Stimulated activated CD4-positive, alpha-beta T cell treated with anti-CD3 and anti-CD28 coated beads, Interleukin-12 subunit alpha, Interleukin-12 subunit beta, amount 100 ng/mL, for 48 hours (primary cell): Measurements from ENCODE around the gene GTF3C5.

Experiments used
- DNase-seq, 3 donors: peaks; one replicate each; pipeline ENCODE4 v3.0.0-alpha.2; 2020; ENCODE audit warnings: low read depth in 2 of 3, low spot score in 1 of 3

Gene GTF3C5

DNA sequence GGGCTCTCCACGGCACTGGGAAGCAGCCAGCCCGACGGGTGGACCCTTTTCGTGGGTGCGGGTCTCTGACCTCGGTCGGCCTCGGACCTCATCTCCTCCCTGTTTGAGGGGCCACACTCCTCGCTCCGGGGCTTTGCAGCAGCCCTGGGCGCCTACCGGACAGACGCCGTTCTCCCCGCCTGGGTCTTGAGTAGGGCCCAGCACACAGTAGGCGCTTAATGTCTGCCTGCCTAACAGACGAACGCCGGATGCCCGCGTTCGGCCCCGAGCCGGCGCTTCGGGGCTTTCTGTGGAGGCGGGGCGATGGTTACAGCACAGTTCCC, 842 bp upstream of the GTF3C5 start:
- no peak for DNase-seq

DNA sequence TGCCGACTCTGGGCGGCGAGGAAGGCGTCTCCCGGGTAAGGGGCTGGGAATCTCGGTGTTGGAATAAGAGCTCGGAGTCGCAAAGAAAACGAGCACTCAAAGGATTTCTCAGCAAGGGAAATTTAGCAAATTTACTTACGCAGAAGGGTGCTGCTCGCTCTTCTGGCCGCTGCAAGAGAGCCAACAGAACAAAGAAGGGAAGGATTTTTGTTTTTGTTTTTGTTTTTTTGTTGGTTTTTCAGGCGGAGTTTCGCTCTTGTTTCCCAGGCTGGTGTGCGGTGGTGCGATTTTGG, 279 bp downstream of the GTF3C5 start:
- no peak for DNase-seq

DNA sequence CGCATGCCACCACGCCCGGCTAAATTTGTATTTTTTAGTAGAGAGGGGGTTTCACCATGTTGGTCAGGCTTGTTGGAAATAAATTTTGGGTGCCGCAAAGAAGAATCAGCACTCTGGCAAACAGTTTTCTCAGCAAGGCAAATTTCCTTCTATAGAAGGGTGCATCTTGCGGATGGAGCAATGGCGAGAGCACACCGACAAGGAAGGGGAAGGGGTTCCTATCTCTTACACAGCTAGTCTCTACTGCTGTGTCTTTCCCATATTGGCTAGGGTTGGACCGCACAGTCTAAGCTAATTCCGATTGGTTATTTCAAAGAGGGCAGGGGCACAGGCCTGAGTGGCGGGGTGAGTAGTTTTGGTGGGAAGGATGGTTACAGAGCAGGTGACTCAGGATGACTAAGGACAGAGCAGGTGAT, 707 bp downstream of the GTF3C5 start:
- no peak for DNase-seq

DNA sequence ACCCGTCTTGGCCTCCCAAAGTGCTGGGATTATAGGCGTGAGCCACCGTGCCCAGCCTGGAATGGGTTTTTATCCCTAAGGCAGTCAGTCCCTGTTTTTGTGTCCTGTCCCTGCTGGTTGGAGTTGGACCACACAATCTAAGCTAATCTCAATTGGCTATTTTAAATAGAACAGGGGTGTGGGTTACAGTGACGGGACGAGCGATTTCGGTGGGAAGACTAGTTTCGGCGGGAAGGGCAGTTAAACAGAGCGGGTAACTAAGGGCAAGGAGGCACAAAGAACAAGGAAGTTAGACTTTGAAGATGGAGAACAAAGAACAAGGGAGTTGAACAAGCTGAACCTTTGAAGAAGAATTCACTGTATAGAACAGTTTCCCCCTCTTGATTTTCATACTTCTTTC, 1.4 kb downstream of the GTF3C5 start:
- DNase-seq = no peak

GRCh38 chr9:133035669-133036068, 4.9 kb downstream of the GTF3C5 start:
- DNase-seq = no peak

DNA sequence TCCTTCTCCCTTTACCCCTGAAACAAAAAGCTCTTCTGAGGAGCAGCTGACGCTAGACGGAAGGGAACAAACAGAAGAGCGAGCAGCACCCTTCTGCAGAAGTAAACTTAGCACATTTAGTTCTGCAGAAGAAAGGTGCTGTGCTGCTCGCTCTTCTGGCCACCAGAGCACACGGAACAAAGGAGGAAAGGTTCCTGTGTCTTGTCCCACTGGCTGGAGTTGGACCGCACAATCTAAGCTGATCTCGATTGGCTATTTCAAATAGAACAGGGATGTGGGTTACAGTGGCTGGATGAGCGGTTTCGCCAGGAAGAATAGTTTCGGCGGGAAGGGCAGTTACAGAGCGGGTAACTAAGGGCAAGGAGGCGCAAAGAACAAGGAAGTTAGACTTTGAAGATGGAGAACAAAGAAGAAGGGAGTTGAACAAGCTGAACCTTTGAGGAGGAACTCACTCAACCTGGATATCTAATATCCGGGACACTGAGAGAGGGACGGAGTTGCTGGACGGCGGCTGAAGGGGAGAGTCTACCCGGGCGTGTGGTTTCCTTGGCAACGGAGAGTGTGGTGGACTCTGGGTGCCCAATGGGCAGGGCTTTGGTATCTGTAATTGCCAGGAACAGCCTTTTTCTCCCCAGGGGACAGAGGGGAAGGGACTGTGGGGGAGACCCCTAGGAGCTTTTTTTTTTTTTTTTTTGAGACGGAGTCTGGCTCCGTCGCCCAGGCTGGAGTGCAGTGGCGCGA, 7.1 kb downstream of the GTF3C5 start:
- no peak for DNase-seq

DNA sequence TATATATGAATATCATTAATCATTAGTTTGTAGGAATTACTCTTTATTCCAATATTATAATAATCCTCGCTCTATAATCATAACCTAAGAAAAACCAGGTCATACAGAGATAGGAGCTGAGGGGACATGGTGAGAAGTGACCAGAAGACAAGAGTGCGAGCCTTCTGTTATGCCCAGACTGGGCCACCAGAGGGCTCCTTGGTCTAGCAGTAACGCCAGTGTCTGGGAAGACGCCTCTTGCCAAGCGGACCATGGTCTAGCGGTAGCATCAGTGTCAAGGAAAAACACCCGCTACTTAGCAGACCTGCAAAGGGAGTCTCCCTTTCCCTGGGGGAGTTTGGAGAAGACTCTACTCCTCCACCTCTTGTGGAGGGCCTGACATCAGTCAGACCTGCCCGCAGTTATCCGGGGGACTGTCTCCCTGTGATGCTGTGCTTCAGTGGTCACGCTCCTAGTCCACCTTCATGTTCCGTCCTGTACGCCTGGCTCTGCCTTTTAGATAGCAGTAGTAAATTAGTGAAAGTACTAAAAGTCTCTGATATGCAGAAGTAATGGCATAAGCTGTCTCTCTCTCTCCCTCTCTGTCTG, 10.2 kb downstream of the GTF3C5 start:
- DNase-seq = peak in 1 of 3 donors; percentile 35

DNA sequence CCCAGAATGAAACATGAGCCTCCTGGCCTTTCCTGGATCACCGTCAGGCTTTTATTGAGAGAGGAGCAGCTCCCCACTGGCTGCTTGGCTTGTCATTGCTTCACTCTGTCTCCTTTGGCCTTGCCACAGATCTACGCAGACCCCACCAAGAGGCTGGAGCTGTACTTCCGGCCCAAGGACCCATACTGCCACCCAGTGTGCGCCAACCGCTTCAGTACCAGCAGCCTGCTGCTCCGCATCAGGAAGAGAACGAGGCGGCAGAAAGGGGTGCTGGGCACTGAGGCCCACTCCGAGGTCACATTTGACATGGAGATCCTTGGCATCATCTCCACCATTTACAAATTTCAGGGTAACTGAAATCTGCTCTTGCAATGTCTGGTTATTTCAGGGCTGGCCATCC, 11.2 kb downstream of the GTF3C5 start:
- DNase-seq = no peak

DNA sequence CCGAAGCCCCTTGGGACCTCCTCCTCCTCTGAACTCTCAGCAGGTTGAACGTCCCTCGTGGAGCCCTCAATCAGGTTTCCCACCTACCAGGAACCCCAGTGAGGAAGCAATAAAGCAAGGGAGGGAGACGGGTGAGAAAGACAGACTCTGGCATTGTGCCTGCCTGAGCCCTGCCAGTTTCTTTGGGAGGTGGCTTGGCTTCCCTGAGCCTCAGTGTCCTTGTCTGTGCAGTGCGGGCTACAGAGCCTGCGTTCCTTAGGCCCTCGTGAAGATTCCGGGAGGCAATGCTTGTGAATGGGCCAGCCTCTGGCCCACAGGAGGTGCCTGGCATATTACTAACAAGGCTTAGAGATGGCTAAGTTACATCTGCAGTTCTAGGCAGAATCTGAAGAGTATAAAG, 11.9 kb downstream of the GTF3C5 start:
- DNase-seq = no peak

DNA sequence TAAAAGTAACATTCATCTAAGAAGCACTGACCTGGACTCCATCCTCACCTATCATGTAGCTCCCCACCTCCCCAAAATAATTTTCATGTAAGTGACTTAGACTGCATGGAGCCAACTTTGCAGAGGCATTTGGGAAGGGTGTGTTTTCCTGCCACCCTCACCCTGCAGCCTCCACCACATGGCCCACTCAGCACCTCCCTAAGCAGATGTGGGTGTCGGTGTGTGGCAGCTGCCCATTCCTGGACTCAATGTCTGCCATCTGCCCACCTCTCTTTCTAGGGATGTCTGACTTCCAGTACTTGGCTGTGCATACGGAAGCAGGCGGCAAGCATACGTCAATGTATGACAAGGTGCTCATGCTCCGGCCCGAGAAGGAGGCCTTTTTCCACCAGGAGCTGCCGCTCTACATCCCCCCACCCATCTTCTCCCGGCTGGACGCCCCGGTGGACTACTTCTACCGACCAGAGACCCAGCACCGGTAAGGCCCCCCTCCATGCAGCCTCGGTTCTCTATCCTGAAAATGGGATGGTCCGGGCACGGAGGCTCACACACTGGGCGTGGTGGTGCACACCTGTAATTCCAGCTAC, 12.7 kb downstream of the GTF3C5 start:
- DNase-seq = no peak

DNA sequence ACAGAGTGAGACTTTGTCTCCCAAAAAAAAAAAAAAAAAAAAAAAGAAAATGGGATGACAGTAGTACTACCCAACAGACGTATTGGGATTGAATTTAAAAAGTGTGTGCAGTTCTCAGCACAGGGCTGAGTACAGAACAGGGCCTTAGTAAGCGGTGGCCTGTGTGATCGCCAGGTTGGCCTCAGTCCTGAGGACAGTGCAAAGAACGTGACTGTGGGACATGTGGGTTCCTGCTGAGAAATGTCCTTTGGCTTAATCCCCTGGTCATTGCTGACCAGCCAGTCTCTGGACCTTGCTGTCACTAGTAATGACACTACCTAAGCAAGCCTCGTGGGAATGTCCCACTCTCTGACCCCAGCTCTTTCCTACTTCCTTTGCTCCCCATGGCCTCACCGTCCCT, 13.3 kb downstream of the GTF3C5 start:
- no peak for DNase-seq

DNA sequence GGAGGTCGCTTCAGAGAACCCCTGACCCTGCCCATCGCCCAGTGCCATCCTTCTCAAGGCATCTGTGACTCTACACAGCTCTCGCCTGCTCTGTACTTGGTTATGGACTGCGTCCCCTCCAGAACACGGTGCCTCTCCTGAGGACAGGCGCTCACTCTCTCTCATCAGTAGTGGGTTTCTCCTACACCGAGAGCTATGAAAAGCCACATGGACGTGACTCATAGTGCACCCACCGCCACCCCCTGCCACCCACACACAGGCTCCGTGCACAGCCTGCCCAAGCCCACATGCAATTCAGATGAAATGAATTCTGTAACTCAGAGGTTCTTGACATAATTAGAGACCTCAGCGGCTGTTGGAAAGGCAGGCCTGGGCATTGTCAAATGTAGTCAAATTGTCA, 13.9 kb downstream of the GTF3C5 start:
- no peak for DNase-seq

DNA sequence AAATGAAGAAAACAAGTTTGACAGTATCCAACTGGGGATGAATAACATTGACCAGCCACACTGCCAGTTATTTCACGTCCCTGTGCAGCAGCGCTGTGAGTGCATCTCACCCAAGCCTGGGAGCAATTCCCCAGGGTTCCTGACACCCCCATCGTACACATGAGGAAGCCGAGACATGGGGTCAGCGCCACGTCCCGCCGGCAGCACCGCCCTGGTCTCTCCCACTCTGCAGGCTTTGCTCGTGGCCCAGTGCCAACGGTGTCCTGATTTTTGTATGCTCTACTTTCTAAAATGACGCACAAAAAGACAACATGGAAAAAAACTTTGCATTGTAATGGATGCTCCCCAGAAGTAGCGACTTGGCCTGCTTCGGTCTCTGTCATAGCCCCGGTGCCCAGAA, 14.3 kb downstream of the GTF3C5 start:
- DNase-seq = no peak

GRCh38 chr9:133046196-133046899, 15.6 kb downstream of the GTF3C5 start:
- DNase-seq = no peak

DNA sequence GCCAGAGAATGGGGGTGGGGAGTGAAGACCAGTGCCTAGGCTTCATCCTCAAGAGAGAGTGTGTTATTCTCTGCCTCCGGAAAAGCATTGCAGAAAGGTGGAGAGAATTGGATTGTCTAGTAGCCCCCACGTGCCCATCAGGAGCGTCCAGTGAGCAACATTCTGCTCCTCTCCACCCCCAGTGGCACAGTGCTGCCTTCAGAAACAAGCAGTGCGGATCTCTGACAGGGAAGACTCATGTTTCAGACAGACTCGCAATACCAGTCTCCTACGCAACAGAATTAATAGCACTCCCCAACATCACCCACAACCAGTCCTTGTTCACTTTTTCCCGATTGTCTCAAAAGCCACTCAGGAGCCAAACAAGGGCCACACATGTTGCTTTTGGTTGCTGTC, 16.1 kb downstream of the GTF3C5 start:
- DNase-seq = no peak

DNA sequence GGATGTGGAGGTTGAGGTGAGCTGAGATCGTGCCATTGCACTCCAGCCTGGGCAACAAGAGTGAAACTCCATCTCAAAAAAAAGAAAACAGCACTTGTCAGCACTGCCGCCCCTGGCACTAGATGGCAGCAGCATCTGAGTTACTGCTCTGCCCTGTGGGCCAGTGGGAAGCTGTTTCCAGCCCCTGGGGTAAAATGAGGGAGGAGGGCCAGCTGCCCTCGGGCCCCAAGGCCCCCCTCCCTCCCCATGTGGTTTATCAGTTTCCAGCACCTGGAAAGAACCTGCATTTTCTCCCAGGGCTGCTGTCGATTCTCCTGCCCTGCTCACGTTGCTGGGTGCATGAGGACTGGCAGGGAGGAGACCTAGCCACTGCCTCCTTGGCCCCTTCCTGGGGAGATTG, 17.8 kb downstream of the GTF3C5 start:
- no peak for DNase-seq

- DNase-seq = no peak
Measured at GRCh38 chr9:133049043-133049442, 18.2 kb downstream of the GTF3C5 start.

DNA sequence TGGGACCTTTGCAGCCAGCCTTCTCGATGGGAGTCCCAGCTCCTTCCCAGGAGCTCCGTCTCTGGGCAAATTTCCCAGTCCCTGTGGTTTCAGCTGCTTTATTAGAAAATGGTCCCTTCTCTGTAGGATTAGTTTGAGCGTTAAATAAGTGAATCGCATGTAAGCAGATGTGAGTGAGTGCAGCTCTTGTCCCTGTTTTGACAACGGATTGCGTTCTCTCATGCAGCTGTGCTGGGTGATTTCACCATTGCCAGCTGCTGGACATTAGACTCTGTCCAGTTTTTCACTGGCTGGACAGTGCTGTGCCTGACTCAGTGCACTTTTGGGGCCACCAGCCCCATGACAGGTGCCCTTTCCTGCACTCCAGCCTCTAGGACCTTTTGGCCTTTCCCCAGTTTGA, 19.3 kb downstream of the GTF3C5 start:
- no peak for DNase-seq

DNA sequence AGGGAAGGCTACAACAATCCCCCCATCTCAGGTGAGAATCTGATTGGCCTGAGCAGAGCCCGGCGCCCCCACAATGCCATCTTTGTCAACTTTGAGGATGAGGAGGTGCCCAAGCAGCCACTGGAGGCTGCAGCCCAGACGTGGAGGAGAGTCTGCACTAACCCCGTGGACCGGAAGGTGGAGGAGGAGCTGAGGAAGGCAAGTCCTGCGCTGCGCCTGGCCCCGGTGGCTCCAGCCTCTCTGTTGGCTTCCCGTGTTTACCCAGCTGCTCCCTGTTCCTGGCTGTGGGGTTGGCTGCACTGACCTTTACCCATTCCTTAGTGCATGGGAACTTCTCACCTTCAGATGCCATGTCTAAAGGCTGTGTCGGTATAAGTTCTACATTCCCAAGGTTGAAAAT, 20.0 kb downstream of the GTF3C5 start:
- DNase-seq = no peak

- DNase-seq = no peak
Measured at GRCh38 chr9:133051281-133051900, 20.6 kb downstream of the GTF3C5 start.

GRCh38 chr9:133051966-133052539, 21.3 kb downstream of the GTF3C5 start:
- DNase-seq = no peak
